Tibial nerve (tissue), 4 donors: ENCODE data around the gene BTD. TPM values are rescaled to one million over a fixed set of nuclear protein-coding genes. Genes with fewer than 3 reads are reported as not detected.
A peak's percentile ranks its signal among the peaks of the same experiment; 100 is the strongest.
"Not testable (repeated sequence)": the region's sequence is repeated elsewhere in the genome, so short reads cannot be mapped to it uniquely, and the experiment has no call there.

Experiments
- DNase-seq, 2 donors: peaks; one replicate each; pipeline ENCODE4 v3.0.0-alpha.2; 2019; ENCODE audit warnings: low spot score in 2 of 2
- H3K27ac ChIP-seq, 4 donors: fragments of 200-600 bp; sonication (generic) in 3 of 4; one replicate each; pipeline ENCODE4 v1.5.1; 2017 to 2019; ENCODE audit warnings: mild to moderate bottlenecking in 1 of 4
- H3K27me3 ChIP-seq, 2 donors: fragments of 200-600 bp; sonication (generic) in 1 of 2; one replicate each; pipeline versions ENCODE4 v1.5.1 to v1.6.0; 2017 to 2019
- H3K36me3 ChIP-seq, 3 donors: fragments of 200-600 bp; sonication (generic); one replicate each; pipeline ENCODE4 v1.5.1; 2018 to 2019
- H3K4me1 ChIP-seq, 4 donors: fragments of 200-600 bp; sonication (generic) in 3 of 4; one replicate each; pipeline ENCODE4 v1.5.1; 2017 to 2019
- H3K4me3 ChIP-seq, 4 donors: fragments of 200-600 bp; sonication (generic) in 3 of 4; one replicate each; pipeline ENCODE4 v1.5.1; 2017 to 2019; ENCODE audit warnings: mild to moderate bottlenecking in 1 of 4, moderate library complexity in 1 of 4
- H3K9me3 ChIP-seq, 4 donors: fragments of 200-600 bp; sonication (generic) in 3 of 4; one replicate each; pipeline ENCODE4 v1.5.1; 2017 to 2019
- EP300 ChIP-seq, 2 donors: sonication (generic); formaldehyde crosslinking; IDR thresholded peaks; one replicate each; pipeline ENCODE4 v1.6.1; 2017; ENCODE audit warnings: antibody characterized with exemption in 2 of 2, mild to moderate bottlenecking in 1 of 2
- POLR2A ChIP-seq, 2 donors: fragments of 450-650 bp; IDR thresholded peaks; one replicate each; pipeline ENCODE4 v1.6.1; 2017; ENCODE audit warnings: antibody characterized with exemption in 2 of 2, mild to moderate bottlenecking in 2 of 2, moderate library complexity in 2 of 2
- WGBS, 2 donors: methylation state at CpG; one replicate each; pipeline ENCODE4 v1.1.5; 2018; 5-methylcytosine and 5-hydroxymethylcytosine counted together
- total RNA-seq, 4 donors: library from RNA; depleted of rRNA; stranded (reverse); fragments of >200 nt; gene quantifications; one replicate each; pipeline ENCODE4 v1.1.0, GENCODE V29; 2016
- TF ChIP-seq, protein P1 (sequence below), 5 experiments: fragments of 200-600 bp in 3 of 5; fragments of 450-650 bp in 2 of 5; sonication (generic) in 3 of 5; IDR thresholded peaks; one replicate each; pipeline ENCODE4 v1.5.1; 2016 to 2019; ENCODE audit warnings: antibody characterized with exemption in 5 of 5, mild to moderate bottlenecking in 3 of 5, moderate library complexity in 2 of 5

Gene BTD
- total RNA-seq, 4 donors from 2014 or later = 14.4 to 50.0 (median 40.2) TPM

DNA sequence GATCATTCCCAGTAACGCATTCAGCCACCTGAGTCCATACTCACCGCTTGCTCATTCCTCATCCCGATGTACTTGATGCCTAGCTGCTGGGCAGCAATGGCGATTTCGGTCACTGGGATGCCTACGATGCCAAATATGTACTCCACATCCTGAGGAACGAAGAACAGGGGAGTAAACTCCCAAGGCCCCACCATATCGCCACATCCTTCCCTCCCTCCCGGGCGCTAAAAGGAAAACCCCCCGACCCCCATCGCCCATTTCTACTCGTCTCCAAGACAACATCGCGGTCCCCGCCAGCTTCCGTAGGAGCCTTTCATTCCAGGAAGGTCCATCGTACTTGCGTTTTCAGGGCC, 523 bp upstream of the BTD start:
- Histone ChIP-seq H3K27ac (peak overlapping the region; percentile 73 to 89 (median 86)), H3K27me3 (no peaks in the 10 kb centered on the region), H3K4me1 (peaks cover 5 to 29% (median 11%) of the 10 kb centered on the region in 4 donors), H3K4me3 (peak overlapping the region; percentile 62 to 95 (median 79)), H3K9me3 (no peaks in the 10 kb centered on the region), H3K36me3 (peaks cover 0 to 34% (median 6%) of the 10 kb centered on the region in 3 donors)
- DNase-seq = no peak
- 1 to 2% methylated on average over 16 to 19 of the region's 19 CpGs for WGBS, 2 donors
- TF ChIP-seq POLR2A (IDR thresholded peaks at IDR 0.05) (no peak), EP300 (IDR thresholded peaks at IDR 0.05) (no peak)
- TF ChIP-seq, protein P1, sequence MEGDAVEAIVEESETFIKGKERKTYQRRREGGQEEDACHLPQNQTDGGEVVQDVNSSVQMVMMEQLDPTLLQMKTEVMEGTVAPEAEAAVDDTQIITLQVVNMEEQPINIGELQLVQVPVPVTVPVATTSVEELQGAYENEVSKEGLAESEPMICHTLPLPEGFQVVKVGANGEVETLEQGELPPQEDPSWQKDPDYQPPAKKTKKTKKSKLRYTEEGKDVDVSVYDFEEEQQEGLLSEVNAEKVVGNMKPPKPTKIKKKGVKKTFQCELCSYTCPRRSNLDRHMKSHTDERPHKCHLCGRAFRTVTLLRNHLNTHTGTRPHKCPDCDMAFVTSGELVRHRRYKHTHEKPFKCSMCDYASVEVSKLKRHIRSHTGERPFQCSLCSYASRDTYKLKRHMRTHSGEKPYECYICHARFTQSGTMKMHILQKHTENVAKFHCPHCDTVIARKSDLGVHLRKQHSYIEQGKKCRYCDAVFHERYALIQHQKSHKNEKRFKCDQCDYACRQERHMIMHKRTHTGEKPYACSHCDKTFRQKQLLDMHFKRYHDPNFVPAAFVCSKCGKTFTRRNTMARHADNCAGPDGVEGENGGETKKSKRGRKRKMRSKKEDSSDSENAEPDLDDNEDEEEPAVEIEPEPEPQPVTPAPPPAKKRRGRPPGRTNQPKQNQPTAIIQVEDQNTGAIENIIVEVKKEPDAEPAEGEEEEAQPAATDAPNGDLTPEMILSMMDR (IDR thresholded peaks at IDR 0.05) = no peak

DNA sequence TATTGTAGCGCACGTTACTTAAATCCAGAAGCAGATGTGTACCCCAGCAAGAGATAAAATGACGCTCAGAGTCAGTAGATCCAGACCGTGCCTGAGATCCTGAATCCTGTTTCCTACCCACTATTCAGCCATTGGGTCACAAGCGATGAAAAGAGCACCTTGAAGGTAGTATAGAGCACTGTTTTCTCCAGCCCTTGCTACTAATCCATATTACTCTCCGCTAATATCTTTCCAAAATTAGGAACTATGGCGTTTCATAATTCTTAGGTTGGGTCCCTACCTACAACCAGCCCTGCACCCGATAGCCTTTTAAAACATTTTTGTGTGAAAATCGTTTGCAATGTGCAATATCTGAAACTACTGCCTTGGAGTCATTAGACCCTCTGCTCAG, 596 bp downstream of the BTD start:
- Histone ChIP-seq H3K4me3 (peak overlapping the region; percentile 62 to 95 (median 79)), H3K27ac (peak overlapping the region; percentile 73 to 95 (median 87)), H3K4me1 (peaks cover 5 to 40% (median 11%) of the 10 kb centered on the region in 4 donors), H3K9me3 (no peaks in the 10 kb centered on the region), H3K27me3 (no peaks in the 10 kb centered on the region), H3K36me3 (peaks cover 0 to 26% (median 6%) of the 10 kb centered on the region in 3 donors)
- WGBS, 2 donors = 2 to 4% methylated on average over 9 of the region's 9 CpGs
- no peak for DNase-seq
- TF ChIP-seq, protein P1 (IDR thresholded peaks at IDR 0.05) = no peak
- TF ChIP-seq POLR2A (IDR thresholded peaks at IDR 0.05) = no peak
- no peak for TF ChIP-seq EP300 (IDR thresholded peaks at IDR 0.05)

DNA sequence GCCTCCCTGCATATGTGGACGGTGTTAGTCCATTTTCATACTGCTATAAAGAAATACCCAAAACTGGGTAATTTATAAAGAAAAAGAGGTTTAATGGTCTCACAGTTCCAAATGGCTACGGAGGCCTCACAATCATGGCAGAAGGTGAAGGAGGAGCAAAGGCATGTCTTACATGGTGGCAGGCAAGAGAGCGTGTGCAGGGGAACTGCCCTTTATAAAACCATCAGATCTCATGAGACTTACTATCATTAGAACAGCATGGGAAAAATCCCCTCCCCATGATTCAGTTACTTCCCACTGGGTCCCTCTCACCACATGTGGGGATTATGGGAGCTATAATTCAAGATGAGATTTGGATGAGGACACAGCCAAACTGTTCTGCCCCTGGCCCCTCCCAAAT, 1.3 kb downstream of the BTD start:
- H3K27ac ChIP-seq = peak overlapping the region in 2 of 4 donors; percentile 85 to 89
- peaks cover 5 to 46% (median 11%) of the 10 kb centered on the region in 4 donors for H3K4me1 ChIP-seq
- H3K4me3 ChIP-seq = peak overlapping the region in 1 of 4 donors; percentile 95
- DNase-seq, H3K27me3 ChIP-seq, H3K9me3 ChIP-seq: not testable (repeated sequence)
- H3K36me3 ChIP-seq = peaks cover 0 to 19% (median 6%) of the 10 kb centered on the region in 3 donors
- 91 to 96% methylated on average over 3 of the region's 3 CpGs for WGBS, 2 donors

DNA sequence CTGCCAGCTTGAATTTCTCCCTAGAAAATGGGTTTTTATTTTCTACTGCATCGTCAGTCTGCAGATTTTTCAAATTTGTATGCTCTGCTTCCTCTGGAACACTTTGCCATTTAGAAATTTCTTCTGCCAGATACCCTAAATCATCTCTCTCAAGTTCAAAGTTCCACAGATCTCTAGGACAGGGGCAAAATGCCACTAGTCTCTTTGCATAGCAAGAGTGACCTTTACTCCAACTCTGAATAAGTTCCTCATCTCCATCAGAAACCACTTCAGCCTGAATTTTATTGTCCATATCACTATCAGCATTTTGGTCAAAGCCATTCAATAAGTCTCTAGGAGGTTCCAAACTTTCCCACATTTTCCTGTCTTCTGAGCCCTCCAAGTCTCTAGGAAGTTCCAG, 3.0 kb downstream of the BTD start:
- H3K36me3 ChIP-seq, H3K4me3 ChIP-seq, H3K9me3 ChIP-seq, H3K27ac ChIP-seq, H3K27me3 ChIP-seq, DNase-seq: not testable (repeated sequence)
- peaks cover 5 to 45% (median 10%) of the 10 kb centered on the region in 4 donors for H3K4me1 ChIP-seq
- WGBS, 2 donors = 71 to 79% methylated on average over 1 of the region's 1 CpG

DNA sequence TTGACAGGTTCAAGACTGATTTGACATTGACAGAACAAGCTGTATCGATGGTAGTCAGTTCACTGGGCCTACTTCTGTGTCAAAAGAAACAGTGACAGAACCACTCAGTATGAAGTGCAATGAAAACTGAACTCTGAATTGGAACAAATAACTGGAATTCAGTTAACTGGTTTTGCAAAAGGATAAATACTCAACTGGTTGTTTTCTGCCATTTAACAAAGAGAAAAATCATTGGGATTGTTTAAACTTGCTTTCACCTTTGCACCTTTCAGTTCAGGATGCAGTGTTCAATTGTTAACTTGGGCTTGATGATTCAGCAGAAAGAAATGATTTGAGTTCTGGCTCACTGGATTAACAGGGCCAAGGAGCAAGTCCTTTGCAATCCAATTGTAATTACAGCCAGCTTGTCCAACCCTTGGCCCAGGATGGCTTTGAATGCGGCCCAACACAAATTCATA, 4.9 kb downstream of the BTD start:
- Histone ChIP-seq H3K27me3 (no peaks in the 10 kb centered on the region), H3K36me3 (no peaks in the 10 kb centered on the region), H3K27ac (peak overlapping the region in 2 of 4 donors; percentile 14 to 47), H3K4me3 (no peak overlapping the region), H3K9me3 (no peaks in the 10 kb centered on the region), H3K4me1 (peaks cover 0 to 48% (median 5%) of the 10 kb centered on the region in 4 donors)
- WGBS, 2 donors = 69 to 74% methylated on average over 2 of the region's 2 CpGs
- no peak for DNase-seq
- TF ChIP-seq, protein P1 (IDR thresholded peaks at IDR 0.05) = no peak
- TF ChIP-seq POLR2A (IDR thresholded peaks at IDR 0.05) = no peak
- TF ChIP-seq EP300 (IDR thresholded peaks at IDR 0.05) = no peak

DNA sequence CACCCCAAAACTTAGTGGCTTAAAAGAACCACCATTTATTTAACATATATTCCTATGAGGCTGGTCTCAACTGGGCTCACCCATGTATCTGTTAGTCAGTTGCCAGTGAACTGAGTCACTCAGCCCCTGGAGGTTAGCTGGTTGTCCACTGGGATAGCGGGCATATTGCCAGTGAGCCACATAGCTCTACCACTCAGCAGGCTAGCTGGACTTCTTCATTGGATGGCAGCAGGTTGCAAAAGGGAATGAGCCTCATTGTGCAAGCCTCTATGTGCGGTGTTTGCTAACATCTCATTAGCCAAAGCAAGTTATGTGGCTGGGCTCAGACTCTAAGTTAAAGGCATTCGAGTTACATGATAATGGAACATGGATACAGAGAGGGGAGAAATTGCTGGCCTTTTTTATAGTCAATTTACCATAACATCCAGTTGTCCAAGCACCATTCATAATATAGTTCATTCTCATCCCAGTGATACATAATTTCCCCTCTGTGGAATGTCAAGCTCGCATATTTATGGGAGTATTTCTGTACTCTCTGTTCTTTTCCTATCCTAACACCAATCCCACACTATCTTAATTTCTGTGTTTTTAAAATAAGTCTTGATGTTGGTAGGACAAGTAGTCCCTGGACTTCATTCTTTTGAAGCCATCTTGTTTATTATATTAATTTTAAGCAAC, 8.7 kb downstream of the BTD start:
- H3K9me3 ChIP-seq = no peaks in the 10 kb centered on the region
- H3K4me3 ChIP-seq = no peak overlapping the region
- DNase-seq = no peak
- H3K4me1 ChIP-seq = peaks cover 0 to 48% (median 0%) of the 10 kb centered on the region in 4 donors
- WGBS, 2 donors = 74 to 77% methylated on average over 4 of the region's 4 CpGs
- no peaks in the 10 kb centered on the region for H3K27me3 ChIP-seq
- H3K27ac ChIP-seq = peak overlapping the region in 1 of 4 donors; percentile 32
- H3K36me3 ChIP-seq = no peaks in the 10 kb centered on the region
- TF ChIP-seq EP300 (IDR thresholded peaks at IDR 0.05) = peak in 1 of 2 donors; percentile 28
- TF ChIP-seq, protein P1 (IDR thresholded peaks at IDR 0.05) = no peak
